Measurements from ENCODE around the gene KRT17. TPM values are rescaled to one million over a fixed set of nuclear protein-coding genes. Genes with fewer than 3 reads are reported as not detected.
"Not testable (repeated sequence)": the region's sequence is repeated elsewhere in the genome, so short reads cannot be mapped to it uniquely, and the experiment has no call there.

KRT17 gene
- total RNA-seq, 2 experiments from 2014 or later = not detected

GRCh38 chr17:41618341-41619035 lies 5.9 kb downstream of the KRT17 start:
- DNase-seq = no peak
- H3K9me3 Mint-ChIP-seq = no peaks in the 10 kb centered on the region
- no peaks in the 10 kb centered on the region for H3K36me3 Mint-ChIP-seq (ENCODE audit: low read depth)
- no peak overlapping the region for H3K4me3 Mint-ChIP-seq
- POLR2A ChIA-PET = no interaction called here
- H3K4me1 Mint-ChIP-seq (ENCODE audit: low read depth) = no peaks in the 10 kb centered on the region
- ATAC-seq = no peak
- H3K27ac Mint-ChIP-seq = no peak overlapping the region
- CTCF ChIA-PET = no interaction called here
- TF ChIP-seq CTCF (IDR thresholded peaks at IDR 0.05) = no peak
- peaks cover 4% of the 10 kb centered on the region for H3K27me3 Mint-ChIP-seq
- intact Hi-C loops (cut with micrococcal nuclease) = no loop called here

- TF ChIP-seq CTCF (IDR thresholded peaks at IDR 0.05) = no peak
- DNase-seq (no peak), ATAC-seq (no peak)
- Mint-ChIP-seq H3K36me3 (ENCODE audit: low read depth) (no peaks in the 10 kb centered on the region), H3K27me3 (peaks cover 4% of the 10 kb centered on the region), H3K9me3 (no peaks in the 10 kb centered on the region), H3K4me3 (no peak overlapping the region), H3K27ac (no peak overlapping the region), H3K4me1 (ENCODE audit: low read depth) (no peaks in the 10 kb centered on the region)
- intact Hi-C loops (cut with micrococcal nuclease) = no loop called here
- POLR2A ChIA-PET = no interaction called here
- CTCF ChIA-PET = no interaction called here
Measured at GRCh38 chr17:41617698-41618097, 6.7 kb downstream of the KRT17 start.

- Mint-ChIP-seq H3K9me3 (no peaks in the 10 kb centered on the region), H3K27ac (no peak overlapping the region), H3K36me3 (ENCODE audit: low read depth) (no peaks in the 10 kb centered on the region), H3K27me3 (peaks cover 4% of the 10 kb centered on the region), H3K4me3 (no peak overlapping the region), H3K4me1 (ENCODE audit: low read depth) (no peaks in the 10 kb centered on the region)
- no peak for TF ChIP-seq CTCF (IDR thresholded peaks at IDR 0.05)
- ATAC-seq (no peak), DNase-seq (no peak)
- intact Hi-C loops (cut with micrococcal nuclease) = no loop called here
- ChIA-PET CTCF (no interaction called here), POLR2A (no interaction called here)
Measured at GRCh38 chr17:41617136-41617535, 7.2 kb downstream of the KRT17 start.

- POLR2A ChIA-PET; DNase-seq; ATAC-seq; H3K27ac Mint-ChIP-seq; H3K27me3 Mint-ChIP-seq; H3K36me3 Mint-ChIP-seq (ENCODE audit: low read depth); intact Hi-C loops (cut with micrococcal nuclease); CTCF ChIA-PET; H3K4me1 Mint-ChIP-seq (ENCODE audit: low read depth); H3K9me3 Mint-ChIP-seq; H3K4me3 Mint-ChIP-seq: not testable (repeated sequence)
Measured at GRCh38 chr17:41616486-41616885, 7.9 kb downstream of the KRT17 start.

GRCh38 chr17:41615454-41615853 lies 8.9 kb downstream of the KRT17 start:
- Mint-ChIP-seq H3K27me3 (peaks cover 7% of the 10 kb centered on the region), H3K36me3 (ENCODE audit: low read depth) (no peaks in the 10 kb centered on the region), H3K9me3 (no peaks in the 10 kb centered on the region), H3K27ac (no peak overlapping the region), H3K4me3 (no peak overlapping the region), H3K4me1 (ENCODE audit: low read depth) (no peaks in the 10 kb centered on the region)
- CTCF ChIA-PET = no interaction called here
- DNase-seq (no peak), ATAC-seq (no peak)
- POLR2A ChIA-PET = no interaction called here
- intact Hi-C loops (cut with micrococcal nuclease) = no loop called here
- TF ChIP-seq CTCF (IDR thresholded peaks at IDR 0.05) = no peak

GRCh38 chr17:41614767-41615166 lies 9.6 kb downstream of the KRT17 start:
- POLR2A ChIA-PET = interaction anchor here (0.6 kb wide), 1 partner anchor 64 kb away, joined by 3 read pairs; no protein-coding TSS in a partner anchor
- H3K36me3 Mint-ChIP-seq (ENCODE audit: low read depth); ATAC-seq; DNase-seq; intact Hi-C loops (cut with micrococcal nuclease); H3K4me3 Mint-ChIP-seq; H3K27ac Mint-ChIP-seq; H3K4me1 Mint-ChIP-seq (ENCODE audit: low read depth); H3K9me3 Mint-ChIP-seq; CTCF ChIA-PET: not testable (repeated sequence)
- H3K27me3 Mint-ChIP-seq = peaks cover 11% of the 10 kb centered on the region
